Lung (tissue), 12 donors: Measurements from ENCODE around the gene FRAS1. TPM values are rescaled to one million over a fixed set of nuclear protein-coding genes. Genes with fewer than 3 reads are reported as not detected.

Experiments
- ATAC-seq: fragments of 200-7000 bp; cut with Tn5 transposase; one replicate; pipeline ENCODE4 v1.9.1; 2020; ENCODE audit warnings: moderate number of reproducible peaks; ENCODE audit not compliant: insufficient read depth, low FRiP score
- DNase-seq, 3 donors: peaks; one replicate each; pipeline ENCODE4 v3.0.0-alpha.2; 2013 to 2017
- H3K27ac ChIP-seq, 2 donors: one replicate each; pipeline ENCODE4 v1.5.1; 2013; ENCODE audit warnings: mild to moderate bottlenecking in 2 of 2, moderate library complexity in 2 of 2, control low read depth in 1 of 2, inconsistent platforms in 1 of 2, low read depth in 1 of 2, low read length in 1 of 2
- H3K27me3 ChIP-seq, 3 donors: one replicate each; pipeline ENCODE4 v1.5.1; 2013; ENCODE audit warnings: low read length in 2 of 3; ENCODE audit not compliant: control insufficient read depth in 3 of 3, insufficient read depth in 3 of 3
- H3K36me3 ChIP-seq, 4 donors: one replicate each; pipeline ENCODE4 v1.5.1; 2013; ENCODE audit warnings: low read length in 4 of 4, mild to moderate bottlenecking in 1 of 4, moderate library complexity in 1 of 4; ENCODE audit not compliant: control insufficient read depth in 4 of 4, insufficient read depth in 4 of 4
- H3K4me1 ChIP-seq, 5 donors: one replicate each; pipeline ENCODE4 v1.5.1; 2013; ENCODE audit warnings: low read length in 5 of 5, mild to moderate bottlenecking in 2 of 5, moderate library complexity in 1 of 5; ENCODE audit not compliant: control insufficient read depth in 5 of 5, insufficient read depth in 5 of 5
- H3K4me3 ChIP-seq: one replicate; pipeline ENCODE4 v1.5.1; 2013; ENCODE audit warnings: mild to moderate bottlenecking, control low read depth, moderate library complexity
- H3K9ac ChIP-seq, 2 donors: one replicate each; pipeline ENCODE4 v1.5.1; 2013; ENCODE audit warnings: low read length in 2 of 2, control low read depth in 1 of 2; ENCODE audit not compliant: insufficient read depth in 1 of 2
- H3K9me3 ChIP-seq, 4 donors: one replicate each; pipeline ENCODE4 v1.5.1; 2013; ENCODE audit warnings: low read length in 3 of 4, mild to moderate bottlenecking in 1 of 4, moderate library complexity in 1 of 4; ENCODE audit not compliant: control insufficient read depth in 4 of 4, insufficient read depth in 3 of 4
- WGBS, 2 donors: extraction: QIAGEN DNeasy Blood & Tissue Kit; methylation state at CpG; one replicate each; pipeline ENCODE4 v1.1.7; 2013; 5-methylcytosine and 5-hydroxymethylcytosine counted together
- polyA plus RNA-seq, 2 donors: library from polyadenylated mRNA; stranded (reverse); fragments of 200-250 nt; gene quantifications; one replicate each; pipeline ENCODE4 v1.2.1, GENCODE V29; 2013
- total RNA-seq, 2 donors: library from RNA; depleted of rRNA in 1 of 2; stranded (reverse); fragments of >200 nt in 1 of 2; gene quantifications; one replicate each; pipeline ENCODE4 v1.2.1, GENCODE V29; 2014 to 2021
- TF ChIP-seq, protein P1 (sequence below): IDR thresholded peaks from 2 replicates; pipeline ENCODE4 v1.5.1; 2012; ENCODE audit warnings: mild to moderate bottlenecking; ENCODE audit errors: control extremely low read depth, extremely low read depth
- donor health status: control.
- donor health status: control.
- donor health status: Bipolar disorder and iron deficiency.
- donor health status: healthy.
- donor health status: DM: yes; HTN: yes; CAD: no.

The FRAS1 gene
- total and polyA plus RNA-seq, 4 donors, result 0.45 to 53.8 (median 6.9) TPM

DNA sequence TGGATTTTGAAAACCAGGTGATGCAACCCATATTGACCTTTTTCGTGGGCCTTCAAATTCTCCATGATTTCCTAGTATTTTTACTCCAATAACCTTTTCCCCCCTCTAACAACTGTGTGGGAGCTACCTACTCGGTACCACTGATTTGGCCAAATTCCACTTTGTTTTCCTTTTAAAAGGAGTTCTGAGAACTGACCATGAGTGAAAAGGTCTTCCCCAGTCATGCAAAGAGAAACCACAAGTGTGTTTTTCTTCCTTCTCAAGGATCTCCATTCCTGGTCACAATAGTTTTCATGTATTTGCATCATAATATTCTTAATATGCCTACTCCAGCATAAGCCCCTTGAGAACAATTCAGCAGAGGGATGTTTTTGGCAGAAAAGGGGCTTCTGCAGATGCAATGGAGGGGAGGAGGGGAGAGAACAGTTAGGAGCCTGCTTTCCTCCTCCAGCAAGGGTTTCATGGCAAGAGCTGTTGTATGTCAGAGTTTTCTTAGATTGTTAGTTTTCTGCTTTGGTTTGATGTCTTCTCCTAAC lies 299.2 kb downstream of the FRAS1 start:
- Histone ChIP-seq H3K27me3 (no peaks in the 10 kb centered on the region), H3K4me3 (no peak overlapping the region), H3K36me3 (no peaks in the 10 kb centered on the region), H3K27ac (no peak overlapping the region), H3K4me1 (no peaks in the 10 kb centered on the region), H3K9me3 (no peaks in the 10 kb centered on the region), H3K9ac (no peak overlapping the region)
- ATAC-seq, result no peak
- TF ChIP-seq, protein P1, sequence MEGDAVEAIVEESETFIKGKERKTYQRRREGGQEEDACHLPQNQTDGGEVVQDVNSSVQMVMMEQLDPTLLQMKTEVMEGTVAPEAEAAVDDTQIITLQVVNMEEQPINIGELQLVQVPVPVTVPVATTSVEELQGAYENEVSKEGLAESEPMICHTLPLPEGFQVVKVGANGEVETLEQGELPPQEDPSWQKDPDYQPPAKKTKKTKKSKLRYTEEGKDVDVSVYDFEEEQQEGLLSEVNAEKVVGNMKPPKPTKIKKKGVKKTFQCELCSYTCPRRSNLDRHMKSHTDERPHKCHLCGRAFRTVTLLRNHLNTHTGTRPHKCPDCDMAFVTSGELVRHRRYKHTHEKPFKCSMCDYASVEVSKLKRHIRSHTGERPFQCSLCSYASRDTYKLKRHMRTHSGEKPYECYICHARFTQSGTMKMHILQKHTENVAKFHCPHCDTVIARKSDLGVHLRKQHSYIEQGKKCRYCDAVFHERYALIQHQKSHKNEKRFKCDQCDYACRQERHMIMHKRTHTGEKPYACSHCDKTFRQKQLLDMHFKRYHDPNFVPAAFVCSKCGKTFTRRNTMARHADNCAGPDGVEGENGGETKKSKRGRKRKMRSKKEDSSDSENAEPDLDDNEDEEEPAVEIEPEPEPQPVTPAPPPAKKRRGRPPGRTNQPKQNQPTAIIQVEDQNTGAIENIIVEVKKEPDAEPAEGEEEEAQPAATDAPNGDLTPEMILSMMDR, result no peak
- no peak for DNase-seq
- 71 to 82% methylated on average over 2 of the region's 2 CpGs for WGBS, 2 donors

DNA sequence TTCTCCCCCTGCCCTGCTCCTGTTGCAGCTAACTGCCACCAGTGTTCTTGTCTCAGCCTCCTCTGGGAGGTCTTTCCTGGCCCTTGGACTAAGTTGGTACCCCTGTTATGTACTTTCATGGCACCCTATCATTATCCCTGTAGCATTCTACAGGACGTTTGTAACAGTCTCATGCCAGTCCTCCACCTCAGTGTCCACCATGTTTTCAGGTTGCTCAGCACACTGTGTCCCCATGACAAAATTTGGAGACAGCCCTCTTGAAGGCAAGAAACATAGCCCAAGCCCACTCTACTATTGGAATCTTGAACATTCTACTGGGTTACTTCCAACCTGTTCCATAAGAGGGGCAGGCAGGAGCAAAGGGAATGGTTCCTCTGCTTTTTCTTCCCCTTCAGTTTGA lies 300.0 kb downstream of the FRAS1 start:
- H3K27me3 ChIP-seq, result no peaks in the 10 kb centered on the region
- H3K27ac ChIP-seq, result no peak overlapping the region
- no peak for ATAC-seq
- DNase-seq, result no peak
- WGBS, 2 donors, result 75 to 77% methylated on average over 1 of the region's 1 CpG
- no peak overlapping the region for H3K9ac ChIP-seq
- H3K9me3 ChIP-seq, result no peaks in the 10 kb centered on the region
- H3K36me3 ChIP-seq, result no peaks in the 10 kb centered on the region
- TF ChIP-seq, protein P1, result no peak
- no peak overlapping the region for H3K4me3 ChIP-seq
- no peaks in the 10 kb centered on the region for H3K4me1 ChIP-seq

DNA sequence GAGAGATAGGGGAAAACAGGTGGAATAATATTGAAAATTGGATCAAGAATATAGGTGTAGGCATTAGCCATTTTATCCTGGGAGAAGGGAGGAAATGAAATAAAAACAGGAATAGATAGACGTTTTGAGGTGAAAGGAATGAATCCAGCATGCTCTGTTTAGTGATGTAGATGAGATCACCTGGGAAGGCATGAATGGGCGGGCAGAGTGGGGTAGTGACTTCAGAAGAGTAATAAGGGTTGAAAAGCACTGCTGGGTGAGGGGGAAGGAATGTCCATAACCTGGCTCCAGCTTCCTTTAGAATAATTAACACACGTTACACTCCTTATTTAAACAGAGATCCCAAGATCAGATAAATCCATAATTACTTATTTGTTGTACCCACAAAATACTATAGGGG lies 303.3 kb downstream of the FRAS1 start:
- WGBS, 2 donors, result 59 to 78% methylated on average over 3 of the region's 3 CpGs
- TF ChIP-seq, protein P1, result no peak
- Histone ChIP-seq H3K36me3 (no peaks in the 10 kb centered on the region), H3K27me3 (no peaks in the 10 kb centered on the region), H3K27ac (no peak overlapping the region), H3K9ac (no peak overlapping the region), H3K4me3 (no peak overlapping the region), H3K4me1 (no peaks in the 10 kb centered on the region), H3K9me3 (no peaks in the 10 kb centered on the region)
- no peak for DNase-seq
- ATAC-seq, result no peak

DNA sequence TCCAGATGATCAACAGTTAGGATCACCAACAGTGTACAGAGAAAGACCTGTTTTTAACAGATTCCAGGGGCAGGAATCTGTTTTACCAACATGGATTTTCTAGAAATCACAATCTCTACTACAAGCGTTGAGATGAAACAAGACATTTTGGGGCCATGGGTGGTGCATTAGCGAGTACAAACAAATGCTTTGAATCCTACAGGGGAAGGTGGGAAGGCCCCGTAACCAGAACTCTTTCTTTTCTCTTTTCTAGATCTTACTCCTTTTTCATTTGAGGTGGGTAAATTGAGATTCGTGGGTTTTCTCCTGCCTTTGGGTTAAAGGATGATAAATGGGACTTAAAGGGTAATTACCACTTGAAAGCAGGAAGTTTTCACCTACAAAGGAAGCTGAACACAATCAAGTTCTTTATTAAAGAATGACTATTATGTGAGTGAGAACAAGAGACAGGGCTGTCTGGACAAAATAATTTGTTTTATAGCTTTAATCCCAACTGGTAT lies 304.5 kb downstream of the FRAS1 start:
- Histone ChIP-seq H3K9ac (no peak overlapping the region), H3K27me3 (no peaks in the 10 kb centered on the region), H3K4me1 (no peaks in the 10 kb centered on the region), H3K4me3 (no peak overlapping the region), H3K9me3 (no peaks in the 10 kb centered on the region), H3K36me3 (peaks cover 0 to 5% (median 0%) of the 10 kb centered on the region in 4 donors), H3K27ac (no peak overlapping the region)
- TF ChIP-seq, protein P1, result no peak
- ATAC-seq, result no peak
- DNase-seq, result no peak
- 61 to 67% methylated on average over 4 of the region's 4 CpGs for WGBS, 2 donors
